Tibial artery (tissue), 4 donors: Measurements from ENCODE around the gene OGT.
"Not testable (repeated sequence)": the region's sequence is repeated elsewhere in the genome, so short reads cannot be mapped to it uniquely, and the experiment has no call there.

ENCODE experiments used
- DNase-seq, 2 donors: peaks; one replicate each; pipeline ENCODE4 v3.0.0-alpha.2; 2019
- H3K27ac ChIP-seq, 2 donors: fragments of 200-600 bp; sonication (generic) in 1 of 2; 1 replicate in 1 of 2; 2 replicates in 1 of 2; pipeline ENCODE4 v1.5.1; 2018 to 2019; ENCODE audit warnings: mild to moderate bottlenecking in 1 of 2
- H3K27me3 ChIP-seq, 2 donors: fragments of 200-600 bp; sonication (generic) in 1 of 2; one replicate each; pipeline versions ENCODE4 v1.5.1 to v1.6.0; 2016 to 2019
- H3K36me3 ChIP-seq, 3 donors: fragments of 200-600 bp; sonication (generic) in 2 of 3; one replicate each; pipeline ENCODE4 v1.5.1; 2016 to 2019; ENCODE audit warnings: mild to moderate bottlenecking in 2 of 3
- H3K4me1 ChIP-seq, 4 donors: fragments of 200-600 bp; sonication (generic) in 2 of 4; 1 replicate in 3 of 4; 2 replicates in 1 of 4; pipeline ENCODE4 v1.5.1; 2016 to 2019
- H3K4me3 ChIP-seq, 2 donors: fragments of 200-600 bp; sonication (generic) in 1 of 2; 1 replicate in 1 of 2; 2 replicates in 1 of 2; pipeline ENCODE4 v1.5.1; 2018 to 2019; ENCODE audit warnings: mild to moderate bottlenecking in 2 of 2
- H3K9me3 ChIP-seq, 3 donors: fragments of 200-600 bp; sonication (generic) in 1 of 3; one replicate each; pipeline ENCODE4 v1.5.1; 2016 to 2019
- intact Hi-C: fragments of 100-400 bp; cut with DNase I; formaldehyde crosslinking; loops from one replicate; pipeline ENCODE4 v1.15.0; 2023; ENCODE audit warnings: low total_unique reads
- TF ChIP-seq, protein P1 (sequence below), 2 experiments: fragments of 200-600 bp in 1 of 2; fragments of 450-650 bp in 1 of 2; IDR thresholded peaks; one replicate each; pipeline ENCODE4 v1.5.1; 2017 to 2019; ENCODE audit warnings: antibody characterized with exemption in 2 of 2, mild to moderate bottlenecking in 1 of 2, moderate library complexity in 1 of 2

The OGT gene

DNA sequence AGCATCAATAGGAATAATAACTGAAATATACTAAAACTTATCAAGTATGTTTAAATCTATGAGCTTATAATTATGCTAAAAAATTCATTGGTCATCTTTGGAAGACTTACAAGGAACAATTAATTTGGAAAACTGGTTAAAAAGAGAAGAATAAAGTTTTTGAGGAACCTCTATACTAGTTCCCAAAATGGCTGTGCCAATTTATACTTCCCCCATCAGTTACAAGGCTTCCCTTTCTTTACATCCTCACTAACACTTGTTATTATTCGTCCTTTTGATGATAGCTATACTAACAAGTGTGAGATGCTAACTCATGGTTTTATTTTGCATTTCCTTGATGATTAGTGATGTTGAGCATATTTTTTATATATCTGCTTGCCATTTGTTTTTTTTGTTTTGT, 17.1 kb downstream of the OGT start:
- intact Hi-C loops = no loop called here
- Histone ChIP-seq H3K36me3 (peaks cover 20 to 44% (median 43%) of the 10 kb centered on the region in 3 donors), H3K27ac (no peak overlapping the region), H3K9me3 (no peaks in the 10 kb centered on the region), H3K4me1 (no peaks in the 10 kb centered on the region), H3K27me3 (no peaks in the 10 kb centered on the region), H3K4me3 (no peak overlapping the region)
- no peak for DNase-seq
- TF ChIP-seq, protein P1, sequence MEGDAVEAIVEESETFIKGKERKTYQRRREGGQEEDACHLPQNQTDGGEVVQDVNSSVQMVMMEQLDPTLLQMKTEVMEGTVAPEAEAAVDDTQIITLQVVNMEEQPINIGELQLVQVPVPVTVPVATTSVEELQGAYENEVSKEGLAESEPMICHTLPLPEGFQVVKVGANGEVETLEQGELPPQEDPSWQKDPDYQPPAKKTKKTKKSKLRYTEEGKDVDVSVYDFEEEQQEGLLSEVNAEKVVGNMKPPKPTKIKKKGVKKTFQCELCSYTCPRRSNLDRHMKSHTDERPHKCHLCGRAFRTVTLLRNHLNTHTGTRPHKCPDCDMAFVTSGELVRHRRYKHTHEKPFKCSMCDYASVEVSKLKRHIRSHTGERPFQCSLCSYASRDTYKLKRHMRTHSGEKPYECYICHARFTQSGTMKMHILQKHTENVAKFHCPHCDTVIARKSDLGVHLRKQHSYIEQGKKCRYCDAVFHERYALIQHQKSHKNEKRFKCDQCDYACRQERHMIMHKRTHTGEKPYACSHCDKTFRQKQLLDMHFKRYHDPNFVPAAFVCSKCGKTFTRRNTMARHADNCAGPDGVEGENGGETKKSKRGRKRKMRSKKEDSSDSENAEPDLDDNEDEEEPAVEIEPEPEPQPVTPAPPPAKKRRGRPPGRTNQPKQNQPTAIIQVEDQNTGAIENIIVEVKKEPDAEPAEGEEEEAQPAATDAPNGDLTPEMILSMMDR (IDR thresholded peaks at IDR 0.05) = no peak

DNA sequence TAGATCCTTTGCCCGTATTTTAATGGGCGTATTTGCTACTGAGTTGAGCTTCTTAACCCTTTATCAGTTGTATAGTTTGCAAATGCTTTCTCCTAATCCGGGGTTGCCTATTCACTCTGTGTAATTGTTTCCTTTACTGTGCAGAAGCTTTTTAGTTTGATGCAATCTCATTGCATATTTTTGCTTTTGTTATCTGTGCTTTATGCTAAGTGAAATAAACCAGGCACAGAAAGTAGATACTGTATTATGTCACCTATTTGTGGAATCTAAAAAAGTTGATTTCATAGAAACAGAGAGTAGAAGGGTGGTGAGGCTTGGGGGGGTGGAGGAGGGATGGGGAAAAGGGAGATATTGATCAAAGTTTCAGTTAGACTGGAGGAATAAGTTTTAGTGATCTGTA, 17.7 kb downstream of the OGT start:
- intact Hi-C loops = no loop called here
- Histone ChIP-seq H3K4me3 (no peak overlapping the region), H3K36me3 (peaks cover 20 to 48% (median 48%) of the 10 kb centered on the region in 3 donors), H3K4me1 (no peaks in the 10 kb centered on the region), H3K9me3 (no peaks in the 10 kb centered on the region), H3K27me3 (no peaks in the 10 kb centered on the region), H3K27ac (no peak overlapping the region)
- TF ChIP-seq, protein P1 (IDR thresholded peaks at IDR 0.05) = no peak
- no peak for DNase-seq

DNA sequence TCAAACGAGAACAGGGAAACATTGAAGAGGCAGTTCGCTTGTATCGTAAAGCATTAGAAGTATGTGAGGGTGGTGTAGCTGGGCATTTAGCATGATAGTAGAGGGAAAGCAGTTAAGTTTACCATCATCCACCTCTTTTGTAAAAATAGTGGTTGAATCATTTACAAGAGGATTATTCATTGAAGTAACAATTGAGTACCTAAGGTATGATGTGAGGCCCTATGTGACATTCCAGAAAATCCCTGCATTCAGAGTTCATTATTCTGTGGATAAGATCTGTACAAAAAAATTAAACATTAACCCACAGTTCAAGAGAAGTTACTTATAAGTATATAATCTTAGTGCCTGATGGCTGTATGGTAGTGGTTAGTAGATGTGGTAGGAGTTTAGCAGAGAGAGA, 23.1 kb downstream of the OGT start:
- intact Hi-C loops = no loop called here
- DNase-seq = no peak
- Histone ChIP-seq H3K4me1 (no peaks in the 10 kb centered on the region), H3K27me3 (no peaks in the 10 kb centered on the region), H3K36me3 (peaks cover 32 to 64% (median 54%) of the 10 kb centered on the region in 3 donors), H3K4me3 (no peak overlapping the region), H3K9me3 (no peaks in the 10 kb centered on the region), H3K27ac (no peak overlapping the region)
- TF ChIP-seq, protein P1 (IDR thresholded peaks at IDR 0.05) = no peak

DNA sequence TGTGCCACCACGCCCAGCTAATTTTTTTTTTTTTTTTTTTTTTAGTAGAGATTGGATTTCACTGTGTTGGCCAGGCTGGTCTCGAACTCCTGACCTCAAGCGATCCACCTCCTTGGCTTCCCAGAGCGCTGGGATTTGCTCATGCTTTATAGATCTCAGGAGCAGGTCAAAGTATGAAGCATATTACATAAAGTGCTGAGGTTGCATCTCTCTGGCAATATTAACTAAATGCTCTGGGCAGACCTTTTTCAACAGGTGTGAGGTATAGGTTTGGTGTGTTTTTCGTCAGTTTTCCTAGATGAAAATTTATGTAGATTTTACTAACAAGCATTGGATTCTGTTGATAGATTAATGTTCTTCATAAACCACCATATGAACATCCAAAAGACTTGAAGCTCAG, 26.0 kb downstream of the OGT start:
- Histone ChIP-seq H3K36me3 (peaks cover 60 to 82% (median 67%) of the 10 kb centered on the region in 3 donors), H3K9me3 (no peaks in the 10 kb centered on the region), H3K27me3 (no peaks in the 10 kb centered on the region), H3K4me3 (no peak overlapping the region), H3K27ac (no peak overlapping the region), H3K4me1 (no peaks in the 10 kb centered on the region)
- TF ChIP-seq, protein P1 (IDR thresholded peaks at IDR 0.05) = no peak
- intact Hi-C loops = no loop called here
- DNase-seq = no peak

DNA sequence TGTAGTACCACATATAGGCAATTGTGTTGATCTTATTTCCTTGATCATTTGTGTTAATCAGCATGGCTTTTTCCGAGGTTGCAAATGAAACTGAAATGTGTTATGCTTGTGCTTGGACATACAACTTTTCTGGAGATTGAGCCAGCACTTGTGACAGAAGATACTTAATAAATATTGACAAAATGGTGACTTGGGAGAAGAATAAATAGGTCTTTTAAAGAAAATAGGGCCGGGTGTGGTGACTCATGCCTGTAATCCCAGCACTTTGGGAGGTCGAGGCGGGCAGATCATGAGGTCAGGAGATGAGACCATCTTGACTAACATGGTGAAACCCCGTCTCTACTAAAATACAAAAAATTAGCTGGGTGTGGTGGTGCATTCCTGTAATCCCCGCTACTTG, 26.9 kb downstream of the OGT start:
- H3K4me3 ChIP-seq, intact Hi-C loops, DNase-seq, H3K27ac ChIP-seq, H3K27me3 ChIP-seq, H3K9me3 ChIP-seq, H3K4me1 ChIP-seq: not testable (repeated sequence)
- H3K36me3 ChIP-seq = peaks cover 67 to 88% (median 68%) of the 10 kb centered on the region in 3 donors

DNA sequence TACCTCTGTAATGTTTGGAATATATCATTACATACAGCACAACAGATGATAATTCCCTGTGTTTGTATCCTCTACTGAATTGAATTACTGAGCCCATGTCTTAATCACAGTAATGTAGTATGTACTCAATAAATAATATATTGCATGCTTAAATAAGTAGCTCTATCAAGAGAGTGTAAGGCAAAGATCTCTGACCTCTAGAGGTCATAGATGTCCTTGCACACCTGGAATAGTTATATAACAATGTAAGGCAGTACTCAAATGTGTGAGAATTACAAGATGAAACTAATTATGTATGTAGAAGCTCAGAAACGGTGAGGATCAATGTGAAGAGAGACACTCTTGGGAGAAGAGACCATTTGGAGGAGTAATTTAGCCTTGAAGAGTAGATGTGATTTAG, 31.0 kb downstream of the OGT start:
- no peak for DNase-seq
- Histone ChIP-seq H3K27ac (no peak overlapping the region), H3K4me1 (no peaks in the 10 kb centered on the region), H3K4me3 (no peak overlapping the region), H3K9me3 (no peaks in the 10 kb centered on the region), H3K36me3 (peaks cover 74 to 95% (median 82%) of the 10 kb centered on the region in 3 donors), H3K27me3 (no peaks in the 10 kb centered on the region)
- intact Hi-C loops = no loop called here
- TF ChIP-seq, protein P1 (IDR thresholded peaks at IDR 0.05) = no peak
